Panc1 (cell line): Measurements from ENCODE around the gene PDE9A. TPM values are rescaled to one million over a fixed set of nuclear protein-coding genes. Genes with fewer than 3 reads are reported as not detected.

Experiments
- ATAC-seq: fragments of 200-7000 bp; cut with Tn5 transposase; 2 replicates; pipeline ENCODE4 v1.9.1; 2020; ENCODE audit warnings: mild to moderate bottlenecking, moderate library complexity
- BruUV-seq: library from RNA; stranded (reverse); fragments of 400-500 nt; replicated peaks from 2 replicates; lab custom pipeline; 2021; lab: Mats Ljungman, UMichigan
- CTCF ChIA-PET: fragments of 300-600 bp; sonication (Branson Sonifier 250); formaldehyde crosslinking; loops from one replicate; lab custom pipeline; 2022; ENCODE audit warnings: antibody characterized with exemption; lab: Charles Lee
- POLR2A ChIA-PET: fragments of 300-600 bp; sonication (Branson Sonifier 250); formaldehyde crosslinking; loops from one replicate; lab custom pipeline; 2022; ENCODE audit warnings: antibody characterized with exemption; lab: Charles Lee
- DNase-seq: peaks from one replicate; pipeline ENCODE4 v3.0.0-alpha.2; 2010; ENCODE audit warnings: low read depth, low spot score
- H3K27ac ChIP-seq: 2 replicates; pipeline ENCODE4 v1.5.1; 2011; ENCODE audit warnings: mild to moderate bottlenecking, low read length, inconsistent platforms
- H3K27me3 ChIP-seq: fragments of 200-500 bp; sonication (Bioruptor generic); 2 replicates; pipeline ENCODE4 v1.6.0; 2014; ENCODE audit warnings: low read length, inconsistent platforms; ENCODE audit not compliant: control insufficient read depth, insufficient read depth
- H3K36me3 ChIP-seq: fragments of 200-500 bp; sonication (Bioruptor generic); 2 replicates; pipeline ENCODE4 v1.5.1; 2014; ENCODE audit warnings: inconsistent platforms, mild to moderate bottlenecking, low read length, moderate library complexity; ENCODE audit not compliant: control insufficient read depth, insufficient read depth
- H3K4me1 ChIP-seq: 2 replicates; pipeline ENCODE4 v1.5.1; 2011; ENCODE audit warnings: inconsistent platforms, mild to moderate bottlenecking, low read length, moderate library complexity; ENCODE audit not compliant: control insufficient read depth, insufficient read depth
- H3K4me3 ChIP-seq, 2 experiments: 2 replicates each; pipeline ENCODE4 v1.5.1; 2011 to 2012; ENCODE audit warnings: low read depth in 2 of 2, low read length in 2 of 2, mild to moderate bottlenecking in 2 of 2, inconsistent platforms in 1 of 2, moderate library complexity in 1 of 2
- H3K9me3 ChIP-seq: fragments of 200-500 bp; sonication (Bioruptor generic); 2 replicates; pipeline ENCODE4 v1.5.1; 2014; ENCODE audit warnings: low read depth, mild to moderate bottlenecking, inconsistent platforms, low read length, moderate library complexity; ENCODE audit not compliant: control insufficient read depth, insufficient read depth
- CTCF ChIP-seq: fragments of 450-650 bp; IDR thresholded peaks from 2 replicates; pipeline ENCODE4 v1.5.1; 2017; ENCODE audit warnings: mild to moderate bottlenecking
- POLR2AphosphoS5 ChIP-seq: IDR thresholded peaks from 2 replicates; pipeline ENCODE4 v1.6.1; 2012; ENCODE audit warnings: mild to moderate bottlenecking, low read depth, low read length, moderate library complexity
- REST ChIP-seq, 2 experiments: IDR thresholded peaks; 2 replicates each; pipeline ENCODE4 v1.6.1; 2011 to 2012; ENCODE audit warnings: low read depth in 2 of 2, control low read depth in 1 of 2, low read length in 1 of 2, mild to moderate bottlenecking in 1 of 2, moderate library complexity in 1 of 2; ENCODE audit not compliant: insufficient read depth in 1 of 2
- SIN3A ChIP-seq: IDR thresholded peaks from 2 replicates; pipeline ENCODE4 v1.6.1; 2012; ENCODE audit warnings: low read depth, mild to moderate bottlenecking, low read length, moderate library complexity, borderline replicate concordance; ENCODE audit not compliant: insufficient read depth
- TCF7L2 ChIP-seq: IDR thresholded peaks from 2 replicates; pipeline ENCODE4 v1.6.1; 2011; ENCODE audit warnings: mild to moderate bottlenecking, low read depth, low read length, inconsistent platforms
- in situ Hi-C: cut with HindIII; loops from 2 replicates; pipeline ENCODE4 v1.10.0; 2016; ENCODE audit warnings: low sequenced_read_pairs, low pct_unique_long_range_greater_than_20kb
- intact Hi-C: fragments of 100-400 bp; cut with micrococcal nuclease; formaldehyde crosslinking; loops from one replicate; pipeline ENCODE4 v1.10.0; 2022; ENCODE audit not compliant: unreplicated experiment
- total RNA-seq: library from RNA; stranded (reverse); gene quantifications from one replicate; pipeline ENCODE4 v1.2.1, GENCODE V29; 2021; ENCODE audit not compliant: unreplicated experiment

The PDE9A gene
- total RNA-seq, 1 experiment from 2014 or later: 0.72 TPM

- POLR2A ChIA-PET: no interaction called here
Measured at GRCh38 chr21:42658320-42659105, 5.1 kb downstream of the PDE9A start.

More at GRCh38 chr21:42658320-42659105, 5.1 kb downstream of the PDE9A start:
- DNase-seq: no peak
- no peaks in the 10 kb centered on the region for H3K36me3 ChIP-seq
- in situ Hi-C loops (no loop called here), intact Hi-C loops (no loop called here)
- no peaks in the 10 kb centered on the region for H3K4me1 ChIP-seq
- no peak overlapping the region for H3K27ac ChIP-seq
- CTCF ChIA-PET: no interaction called here
- H3K4me3 ChIP-seq: no peak overlapping the region
- no peaks in the 10 kb centered on the region for H3K9me3 ChIP-seq
- no peak for ATAC-seq
- no peaks in the 10 kb centered on the region; the same call in 1 of the 2 replicates for H3K27me3 ChIP-seq
- no TSS peak for BruUV-seq
- TF ChIP-seq POLR2AphosphoS5 (no peak), TCF7L2 (no peak), CTCF (no peak), REST (IDR thresholded peaks at IDR 0.05; ENCODE audit: insufficient read depth in 1 of 2, low read depth in 2 of 2, low read length in 1 of 2) (no peak), SIN3A (no peak)
